ENCODE results near the gene FAM184B.

- TF ChIP-seq CTCF (IDR thresholded peaks at IDR 0.05; ENCODE audit: poor library complexity) = no peak
- TF ChIP-seq EZH2phosphoT487 (IDR thresholded peaks at IDR 0.05; ENCODE audit: low read depth, severe bottlenecking, unreplicated experiment) = no peak
Measured at GRCh38 chr4:17664755-17665154, 116.7 kb downstream of the FAM184B start.
